GM12872 (cell line): ENCODE measurements around the gene SPO11.
A peak's percentile ranks its signal among the peaks of the same experiment; 100 is the strongest.

Experiments
- CTCF ChIP-seq: IDR thresholded peaks from 3 replicates; pipeline ENCODE4 v1.5.1; 2011; ENCODE audit warnings: low read depth, mild to moderate bottlenecking, low read length, moderate library complexity; ENCODE audit not compliant: insufficient read depth

The SPO11 gene

GRCh38 chr20:57288651-57289277 is 40.8 kb upstream of the SPO11 start:
- no peak for TF ChIP-seq CTCF

- no peak for TF ChIP-seq CTCF
These were observed 40.0 kb upstream of the SPO11 start for GRCh38 chr20:57289391-57290177.

- no peak for TF ChIP-seq CTCF
These were observed 39.5 kb upstream of the SPO11 start for GRCh38 chr20:57290178-57290484.

- 0 out of 3 replicates have a peak, but pooled peaks have one; percentile 12 for TF ChIP-seq CTCF
These were observed 38.6 kb upstream of the SPO11 start for GRCh38 chr20:57291003-57291402.

GRCh38 chr20:57291694-57292093 is 37.9 kb upstream of the SPO11 start:
- no peak for TF ChIP-seq CTCF

GRCh38 chr20:57292611-57293010 is 37.0 kb upstream of the SPO11 start:
- no peak for TF ChIP-seq CTCF

GRCh38 chr20:57293995-57294394 is 35.6 kb upstream of the SPO11 start:
- TF ChIP-seq CTCF: no peak
